Measurements from ENCODE around the gene TAS1R1. TPM values are rescaled to one million over a fixed set of nuclear protein-coding genes. Genes with fewer than 3 reads are reported as not detected.

Gene TAS1R1
- total and polyA plus RNA-seq, 2 experiments from 2014 or later, result 0.19 TPM; not detected in 1

DNA sequence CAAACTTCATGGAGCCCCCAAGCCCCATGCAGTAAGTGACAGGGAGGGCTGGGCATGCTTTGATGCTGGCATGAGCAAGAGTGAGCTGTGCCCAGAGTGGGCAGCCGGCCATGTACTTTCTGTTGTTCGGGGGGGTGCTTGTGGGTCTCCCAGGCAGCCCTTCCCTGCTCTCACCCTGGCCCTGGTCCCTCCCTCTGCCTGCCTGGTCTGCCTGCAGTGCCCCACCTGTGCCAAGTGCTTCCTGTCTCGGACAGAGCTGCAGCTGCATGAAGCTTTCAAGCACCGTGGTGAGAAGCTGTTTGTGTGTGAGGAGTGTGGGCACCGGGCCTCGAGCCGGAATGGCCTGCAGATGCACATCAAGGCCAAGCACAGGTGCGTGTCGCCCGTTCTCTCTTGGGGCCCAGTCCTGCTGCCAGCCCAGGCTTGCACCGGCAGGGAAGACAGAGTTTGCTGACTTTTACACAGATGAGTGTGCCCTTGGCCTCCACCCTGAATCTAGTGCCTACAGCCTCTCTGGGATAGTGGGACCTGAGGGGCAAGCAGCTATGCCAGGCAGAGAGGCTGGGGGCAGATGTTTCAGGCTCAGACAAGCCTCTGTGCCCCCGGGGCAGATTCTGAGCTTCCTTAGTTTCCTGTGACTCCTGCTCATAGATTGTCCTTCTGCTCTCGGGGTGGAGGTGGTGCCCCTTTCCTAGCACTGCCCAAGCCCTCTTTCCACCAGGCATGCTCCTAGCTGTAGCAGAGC lies 32.3 kb downstream of the TAS1R1 start:
- TF ChIP-seq NANOG (IDR thresholded peaks at IDR 0.05; ENCODE audit: borderline replicate concordance) (no peak), JUNB (IDR thresholded peaks at IDR 0.05; ENCODE audit: unreplicated experiment) (no peak), ZNF331 (CRISPR knock-in tag; IDR thresholded peaks at IDR 0.05; ENCODE audit: low read depth) (no peak)
- TF ChIP-seq, protein P1, sequence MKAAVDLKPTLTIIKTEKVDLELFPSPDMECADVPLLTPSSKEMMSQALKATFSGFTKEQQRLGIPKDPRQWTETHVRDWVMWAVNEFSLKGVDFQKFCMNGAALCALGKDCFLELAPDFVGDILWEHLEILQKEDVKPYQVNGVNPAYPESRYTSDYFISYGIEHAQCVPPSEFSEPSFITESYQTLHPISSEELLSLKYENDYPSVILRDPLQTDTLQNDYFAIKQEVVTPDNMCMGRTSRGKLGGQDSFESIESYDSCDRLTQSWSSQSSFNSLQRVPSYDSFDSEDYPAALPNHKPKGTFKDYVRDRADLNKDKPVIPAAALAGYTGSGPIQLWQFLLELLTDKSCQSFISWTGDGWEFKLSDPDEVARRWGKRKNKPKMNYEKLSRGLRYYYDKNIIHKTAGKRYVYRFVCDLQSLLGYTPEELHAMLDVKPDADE (IDR thresholded peaks at IDR 0.05), result no peak
- TF ChIP-seq, protein P2, sequence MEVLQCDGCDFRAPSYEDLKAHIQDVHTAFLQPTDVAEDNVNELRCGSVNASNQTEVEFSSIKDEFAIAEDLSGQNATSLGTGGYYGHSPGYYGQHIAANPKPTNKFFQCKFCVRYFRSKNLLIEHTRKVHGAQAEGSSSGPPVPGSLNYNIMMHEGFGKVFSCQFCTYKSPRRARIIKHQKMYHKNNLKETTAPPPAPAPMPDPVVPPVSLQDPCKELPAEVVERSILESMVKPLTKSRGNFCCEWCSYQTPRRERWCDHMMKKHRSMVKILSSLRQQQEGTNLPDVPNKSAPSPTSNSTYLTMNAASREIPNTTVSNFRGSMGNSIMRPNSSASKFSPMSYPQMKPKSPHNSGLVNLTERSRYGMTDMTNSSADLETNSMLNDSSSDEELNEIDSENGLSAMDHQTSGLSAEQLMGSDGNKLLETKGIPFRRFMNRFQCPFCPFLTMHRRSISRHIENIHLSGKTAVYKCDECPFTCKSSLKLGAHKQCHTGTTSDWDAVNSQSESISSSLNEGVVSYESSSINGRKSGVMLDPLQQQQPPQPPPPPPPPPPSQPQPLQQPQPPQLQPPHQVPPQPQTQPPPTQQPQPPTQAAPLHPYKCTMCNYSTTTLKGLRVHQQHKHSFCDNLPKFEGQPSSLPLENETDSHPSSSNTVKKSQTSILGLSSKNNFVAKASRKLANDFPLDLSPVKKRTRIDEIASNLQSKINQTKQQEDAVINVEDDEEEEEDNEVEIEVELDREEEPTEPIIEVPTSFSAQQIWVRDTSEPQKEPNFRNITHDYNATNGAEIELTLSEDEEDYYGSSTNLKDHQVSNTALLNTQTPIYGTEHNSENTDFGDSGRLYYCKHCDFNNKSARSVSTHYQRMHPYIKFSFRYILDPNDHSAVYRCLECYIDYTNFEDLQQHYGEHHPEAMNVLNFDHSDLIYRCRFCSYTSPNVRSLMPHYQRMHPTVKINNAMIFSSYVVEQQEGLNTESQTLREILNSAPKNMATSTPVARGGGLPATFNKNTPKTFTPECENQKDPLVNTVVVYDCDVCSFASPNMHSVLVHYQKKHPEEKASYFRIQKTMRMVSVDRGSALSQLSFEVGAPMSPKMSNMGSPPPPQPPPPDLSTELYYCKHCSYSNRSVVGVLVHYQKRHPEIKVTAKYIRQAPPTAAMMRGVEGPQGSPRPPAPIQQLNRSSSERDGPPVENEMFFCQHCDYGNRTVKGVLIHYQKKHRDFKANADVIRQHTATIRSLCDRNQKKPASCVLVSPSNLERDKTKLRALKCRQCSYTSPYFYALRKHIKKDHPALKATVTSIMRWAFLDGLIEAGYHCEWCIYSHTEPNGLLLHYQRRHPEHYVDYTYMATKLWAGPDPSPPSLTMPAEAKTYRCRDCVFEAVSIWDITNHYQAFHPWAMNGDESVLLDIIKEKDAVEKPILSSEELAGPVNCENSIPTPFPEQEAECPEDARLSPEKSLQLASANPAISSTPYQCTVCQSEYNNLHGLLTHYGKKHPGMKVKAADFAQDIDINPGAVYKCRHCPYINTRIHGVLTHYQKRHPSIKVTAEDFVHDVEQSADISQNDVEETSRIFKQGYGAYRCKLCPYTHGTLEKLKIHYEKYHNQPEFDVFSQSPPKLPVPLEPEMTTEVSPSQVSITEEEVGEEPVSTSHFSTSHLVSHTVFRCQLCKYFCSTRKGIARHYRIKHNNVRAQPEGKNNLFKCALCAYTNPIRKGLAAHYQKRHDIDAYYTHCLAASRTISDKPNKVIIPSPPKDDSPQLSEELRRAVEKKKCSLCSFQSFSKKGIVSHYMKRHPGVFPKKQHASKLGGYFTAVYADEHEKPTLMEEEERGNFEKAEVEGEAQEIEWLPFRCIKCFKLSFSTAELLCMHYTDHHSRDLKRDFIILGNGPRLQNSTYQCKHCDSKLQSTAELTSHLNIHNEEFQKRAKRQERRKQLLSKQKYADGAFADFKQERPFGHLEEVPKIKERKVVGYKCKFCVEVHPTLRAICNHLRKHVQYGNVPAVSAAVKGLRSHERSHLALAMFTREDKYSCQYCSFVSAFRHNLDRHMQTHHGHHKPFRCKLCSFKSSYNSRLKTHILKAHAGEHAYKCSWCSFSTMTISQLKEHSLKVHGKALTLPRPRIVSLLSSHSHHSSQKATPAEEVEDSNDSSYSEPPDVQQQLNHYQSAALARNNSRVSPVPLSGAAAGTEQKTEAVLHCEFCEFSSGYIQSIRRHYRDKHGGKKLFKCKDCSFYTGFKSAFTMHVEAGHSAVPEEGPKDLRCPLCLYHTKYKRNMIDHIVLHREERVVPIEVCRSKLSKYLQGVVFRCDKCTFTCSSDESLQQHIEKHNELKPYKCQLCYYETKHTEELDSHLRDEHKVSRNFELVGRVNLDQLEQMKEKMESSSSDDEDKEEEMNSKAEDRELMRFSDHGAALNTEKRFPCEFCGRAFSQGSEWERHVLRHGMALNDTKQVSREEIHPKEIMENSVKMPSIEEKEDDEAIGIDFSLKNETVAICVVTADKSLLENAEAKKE (CRISPR knock-in tag; IDR thresholded peaks at IDR 0.05), result no peak
- TF ChIP-seq, protein P3, sequence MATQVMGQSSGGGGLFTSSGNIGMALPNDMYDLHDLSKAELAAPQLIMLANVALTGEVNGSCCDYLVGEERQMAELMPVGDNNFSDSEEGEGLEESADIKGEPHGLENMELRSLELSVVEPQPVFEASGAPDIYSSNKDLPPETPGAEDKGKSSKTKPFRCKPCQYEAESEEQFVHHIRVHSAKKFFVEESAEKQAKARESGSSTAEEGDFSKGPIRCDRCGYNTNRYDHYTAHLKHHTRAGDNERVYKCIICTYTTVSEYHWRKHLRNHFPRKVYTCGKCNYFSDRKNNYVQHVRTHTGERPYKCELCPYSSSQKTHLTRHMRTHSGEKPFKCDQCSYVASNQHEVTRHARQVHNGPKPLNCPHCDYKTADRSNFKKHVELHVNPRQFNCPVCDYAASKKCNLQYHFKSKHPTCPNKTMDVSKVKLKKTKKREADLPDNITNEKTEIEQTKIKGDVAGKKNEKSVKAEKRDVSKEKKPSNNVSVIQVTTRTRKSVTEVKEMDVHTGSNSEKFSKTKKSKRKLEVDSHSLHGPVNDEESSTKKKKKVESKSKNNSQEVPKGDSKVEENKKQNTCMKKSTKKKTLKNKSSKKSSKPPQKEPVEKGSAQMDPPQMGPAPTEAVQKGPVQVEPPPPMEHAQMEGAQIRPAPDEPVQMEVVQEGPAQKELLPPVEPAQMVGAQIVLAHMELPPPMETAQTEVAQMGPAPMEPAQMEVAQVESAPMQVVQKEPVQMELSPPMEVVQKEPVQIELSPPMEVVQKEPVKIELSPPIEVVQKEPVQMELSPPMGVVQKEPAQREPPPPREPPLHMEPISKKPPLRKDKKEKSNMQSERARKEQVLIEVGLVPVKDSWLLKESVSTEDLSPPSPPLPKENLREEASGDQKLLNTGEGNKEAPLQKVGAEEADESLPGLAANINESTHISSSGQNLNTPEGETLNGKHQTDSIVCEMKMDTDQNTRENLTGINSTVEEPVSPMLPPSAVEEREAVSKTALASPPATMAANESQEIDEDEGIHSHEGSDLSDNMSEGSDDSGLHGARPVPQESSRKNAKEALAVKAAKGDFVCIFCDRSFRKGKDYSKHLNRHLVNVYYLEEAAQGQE (IDR thresholded peaks at IDR 0.05; ENCODE audit: unreplicated experiment), result no peak
- TF ChIP-seq, protein P4, sequence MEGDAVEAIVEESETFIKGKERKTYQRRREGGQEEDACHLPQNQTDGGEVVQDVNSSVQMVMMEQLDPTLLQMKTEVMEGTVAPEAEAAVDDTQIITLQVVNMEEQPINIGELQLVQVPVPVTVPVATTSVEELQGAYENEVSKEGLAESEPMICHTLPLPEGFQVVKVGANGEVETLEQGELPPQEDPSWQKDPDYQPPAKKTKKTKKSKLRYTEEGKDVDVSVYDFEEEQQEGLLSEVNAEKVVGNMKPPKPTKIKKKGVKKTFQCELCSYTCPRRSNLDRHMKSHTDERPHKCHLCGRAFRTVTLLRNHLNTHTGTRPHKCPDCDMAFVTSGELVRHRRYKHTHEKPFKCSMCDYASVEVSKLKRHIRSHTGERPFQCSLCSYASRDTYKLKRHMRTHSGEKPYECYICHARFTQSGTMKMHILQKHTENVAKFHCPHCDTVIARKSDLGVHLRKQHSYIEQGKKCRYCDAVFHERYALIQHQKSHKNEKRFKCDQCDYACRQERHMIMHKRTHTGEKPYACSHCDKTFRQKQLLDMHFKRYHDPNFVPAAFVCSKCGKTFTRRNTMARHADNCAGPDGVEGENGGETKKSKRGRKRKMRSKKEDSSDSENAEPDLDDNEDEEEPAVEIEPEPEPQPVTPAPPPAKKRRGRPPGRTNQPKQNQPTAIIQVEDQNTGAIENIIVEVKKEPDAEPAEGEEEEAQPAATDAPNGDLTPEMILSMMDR (conservative IDR thresholded peaks at IDR 0.05; ENCODE audit: low read depth in 2 of 2), result no peak
- H3K27ac ChIP-seq (ENCODE audit: low read depth), result no peak overlapping the region; the same call in 1 of the 2 replicates
- no peaks in the 10 kb centered on the region for H3K36me3 ChIP-seq (ENCODE audit: insufficient read depth)
- no peak overlapping the region for H3K4me3 ChIP-seq
- H2AFZ ChIP-seq, result no peak overlapping the region
- peaks cover 14% of the 10 kb centered on the region; the same call in 1 of the 2 replicates for H3F3A ChIP-seq (replicated peaks; ENCODE audit: low read depth)
- H3K9me3 Mint-ChIP-seq, result no peaks in the 10 kb centered on the region
- peaks cover 6% of the 10 kb centered on the region; the same call in 1 of the 3 replicates for H3K4me1 Mint-ChIP-seq
- no peak overlapping the region for H3K4me3 Mint-ChIP-seq
- H3K4me1 ChIP-seq (ENCODE audit: insufficient read depth), result no peaks in the 10 kb centered on the region
- no peak overlapping the region for H3K4me2 ChIP-seq
- 0 out of 2 replicates have a peak, but pooled peaks cover 2% of the 10 kb centered on the region for H3K79me2 ChIP-seq (replicated peaks; ENCODE audit: insufficient read depth)
- DNase-seq (ENCODE audit: low spot score) (no peak), ATAC-seq (no peak)
- H3K27me3 ChIP-seq (ENCODE audit: insufficient read depth), result no peaks in the 10 kb centered on the region
- H4K20me1 ChIP-seq (replicated peaks; ENCODE audit: insufficient read depth), result peaks cover 15% of the 10 kb centered on the region; the same call in 1 of the 2 replicates
- H3K27ac Mint-ChIP-seq, result no peak overlapping the region; the same call in 1 of the 2 replicates
- H3K9me2 ChIP-seq (ENCODE audit: insufficient read depth), result no peaks in the 10 kb centered on the region
- peaks cover 21% of the 10 kb centered on the region for H3K27me3 Mint-ChIP-seq (ENCODE audit: insufficient read depth, low read depth, poor library complexity)
- peaks cover 17% of the 10 kb centered on the region for H3K36me3 Mint-ChIP-seq (ENCODE audit: low read depth)
